HepG2 (cell line): ENCODE data around the gene PYGL.

Source experiments
- CHD4 ChIP-seq: fragments of 200-600 bp; sonication (generic); IDR thresholded peaks from 2 replicates; pipeline ENCODE4 v1.7.0; 2017; ENCODE audit warnings: mild to moderate bottlenecking, low read length, borderline replicate concordance
- FOXK2 ChIP-seq: fragments of 450-650 bp; IDR thresholded peaks from 2 replicates; pipeline ENCODE4 v1.6.1; 2016
- FOXM1 ChIP-seq: sonication (generic); formaldehyde crosslinking; IDR thresholded peaks from 2 replicates; pipeline ENCODE4 v1.5.0; 2020; ENCODE audit warnings: missing genetic modification reagents
- POLR2AphosphoS5 ChIP-seq: IDR thresholded peaks from 2 replicates; pipeline ENCODE4 v1.6.1; 2012; ENCODE audit warnings: low read depth, low read length
- TAF1 ChIP-seq: sonication (generic); formaldehyde crosslinking; IDR thresholded peaks from 2 replicates; pipeline ENCODE4 v1.4.0; 2020; ENCODE audit warnings: missing genetic modification reagents
- ZNF274 ChIP-seq: sonication (generic); formaldehyde crosslinking; IDR thresholded peaks from 2 replicates; pipeline ENCODE4 v1.5.1; 2020; ENCODE audit warnings: mild to moderate bottlenecking, missing genetic modification reagents
- ZNF354B ChIP-seq: sonication (generic); formaldehyde crosslinking; IDR thresholded peaks from 2 replicates; pipeline ENCODE4 v1.8.0; 2022; ENCODE audit warnings: mild to moderate bottlenecking, missing genetic modification reagents
- ZNF644 ChIP-seq: IDR thresholded peaks from 2 replicates; pipeline ENCODE4 v1.6.1; 2016; ENCODE audit warnings: low read depth

GRCh38 chr14:50972734-50973133, 28.5 kb upstream of the PYGL start:
- no peak for TF ChIP-seq ZNF274 (CRISPR knock-in tag)
- no peak for TF ChIP-seq POLR2AphosphoS5
- TF ChIP-seq TAF1 (CRISPR knock-in tag), result no peak
- TF ChIP-seq CHD4, result no peak
- TF ChIP-seq ZNF644 (CRISPR knock-in tag), result no peak
- no peak for TF ChIP-seq FOXM1
- TF ChIP-seq ZNF354B (CRISPR knock-in tag), result no peak
- no peak for TF ChIP-seq FOXK2
